HFFc6 (cell line): ENCODE data around the gene ELOA. TPM values are rescaled to one million over a fixed set of nuclear protein-coding genes. Genes with fewer than 3 reads are reported as not detected.
A peak's percentile ranks its signal among the peaks of the same experiment; 100 is the strongest.

Source experiments
- DNase-seq: peaks from one replicate; pipeline ENCODE4 v3.0.0-alpha.2; 2018
- H3K27ac Mint-ChIP-seq: 2 replicates; pipeline ENCODE4 v1.8.0; 2020; ENCODE audit warnings: mild to moderate bottlenecking, mixed read lengths
- H3K27me3 Mint-ChIP-seq: 2 replicates; pipeline ENCODE4 v1.8.0; 2021; ENCODE audit warnings: mild to moderate bottlenecking, moderate library complexity, mixed read lengths; ENCODE audit not compliant: insufficient read depth
- H3K36me3 Mint-ChIP-seq: 2 replicates; pipeline ENCODE4 v1.8.0; 2021; ENCODE audit warnings: low read depth, mixed read lengths
- H3K4me1 Mint-ChIP-seq: 2 replicates; pipeline ENCODE4 v1.8.0; 2020; ENCODE audit warnings: low read depth, mixed read lengths
- H3K4me3 Mint-ChIP-seq: 2 replicates; pipeline ENCODE4 v1.8.0; 2020; ENCODE audit warnings: mild to moderate bottlenecking, moderate library complexity, mixed read lengths
- H3K9me3 Mint-ChIP-seq: 2 replicates; pipeline ENCODE4 v1.8.0; 2020; ENCODE audit warnings: mild to moderate bottlenecking, mixed read lengths
- CTCF ChIP-seq: fragments of 200-600 bp; sonication (generic); IDR thresholded peaks from 2 replicates; pipeline ENCODE4 v1.5.0; 2021; ENCODE audit warnings: antibody characterized with exemption, mild to moderate bottlenecking
- total RNA-seq, 6 experiments: library from RNA; stranded (reverse); fragmentation: NEBNext Ultra II Directional; extraction: Animal tissue kit (Norgen Biotek cat#: 25700); gene quantifications; 2 replicates in 1 of 6; 3 replicates in 5 of 6; pipeline ENCODE4 v1.2.3, GENCODE V29; 2021

ELOA gene
- total RNA-seq, 6 experiments from 2014 or later, result 55.5 to 72.6 (median 59.9) TPM

- peak; percentile 85 for DNase-seq
- peaks cover 14% of the 10 kb centered on the region; the same call in 1 of the 2 replicates for H3K27me3 Mint-ChIP-seq
- peak within 1 kb of the TSS; percentile 99 for H3K4me3 Mint-ChIP-seq
- H3K9me3 Mint-ChIP-seq, result no peaks in the 10 kb centered on the region
- H3K36me3 Mint-ChIP-seq, result peaks cover 22% of the 10 kb centered on the region
- TF ChIP-seq CTCF, result peak; percentile 26; the same call in 1 of the 2 replicates
- H3K27ac Mint-ChIP-seq, result peak within 1 kb of the TSS; percentile 87
- peaks cover 34% of the 10 kb centered on the region for H3K4me1 Mint-ChIP-seq
Observed at GRCh38 chr1:23790696-23791515, 47.6 kb downstream of the ELOA start, which contains the start of gene LYPLA2. LYPLA2 (plus strand) TSS chr1:23791145; CDS start chr1:23792683, 1,538 bp downstream.

- H3K27me3 Mint-ChIP-seq, result peaks cover 14% of the 10 kb centered on the region; the same call in 1 of the 2 replicates
- TF ChIP-seq CTCF, result no peak
- H3K27ac Mint-ChIP-seq, result peak overlapping the region; percentile 87
- H3K36me3 Mint-ChIP-seq, result peaks cover 18% of the 10 kb centered on the region
- peaks cover 34% of the 10 kb centered on the region for H3K4me1 Mint-ChIP-seq
- H3K9me3 Mint-ChIP-seq, result no peaks in the 10 kb centered on the region
- DNase-seq, result no peak
- H3K4me3 Mint-ChIP-seq, result peak overlapping the region; percentile 99
Observed at GRCh38 chr1:23791516-23792047, 48.3 kb downstream of the ELOA start.

- Mint-ChIP-seq H3K4me3 (peak overlapping the region; percentile 99), H3K9me3 (no peaks in the 10 kb centered on the region), H3K36me3 (peaks cover 13% of the 10 kb centered on the region), H3K4me1 (peaks cover 34% of the 10 kb centered on the region), H3K27ac (peak overlapping the region; percentile 87), H3K27me3 (peaks cover 14% of the 10 kb centered on the region; the same call in 1 of the 2 replicates)
- DNase-seq, result no peak
- no peak for TF ChIP-seq CTCF
Observed at GRCh38 chr1:23792151-23792945, 49.1 kb downstream of the ELOA start.

GRCh38 chr1:23793018-23793781 lies 49.9 kb downstream of the ELOA start:
- Mint-ChIP-seq H3K9me3 (no peaks in the 10 kb centered on the region), H3K27ac (peak overlapping the region; percentile 59), H3K36me3 (peaks cover 5% of the 10 kb centered on the region), H3K4me1 (peaks cover 25% of the 10 kb centered on the region), H3K4me3 (no peak overlapping the region), H3K27me3 (peaks cover 13% of the 10 kb centered on the region; the same call in 1 of the 2 replicates)
- no peak for DNase-seq
- TF ChIP-seq CTCF, result no peak
